ENCODE measurements around the gene PIK3CD. TPM values are rescaled to one million over a fixed set of nuclear protein-coding genes. Genes with fewer than 3 reads are reported as not detected.

Gene PIK3CD
- total RNA-seq, 1 donor from 2014 or later = 7.7 TPM

- DNase-seq (ENCODE audit: low spot score) = no peak
Observed at GRCh38 chr1:9718006-9718680, 66.6 kb downstream of the PIK3CD start.

GRCh38 chr1:9719978-9720722 is 68.6 kb downstream of the PIK3CD start:
- DNase-seq (ENCODE audit: low spot score) = no peak

DNA sequence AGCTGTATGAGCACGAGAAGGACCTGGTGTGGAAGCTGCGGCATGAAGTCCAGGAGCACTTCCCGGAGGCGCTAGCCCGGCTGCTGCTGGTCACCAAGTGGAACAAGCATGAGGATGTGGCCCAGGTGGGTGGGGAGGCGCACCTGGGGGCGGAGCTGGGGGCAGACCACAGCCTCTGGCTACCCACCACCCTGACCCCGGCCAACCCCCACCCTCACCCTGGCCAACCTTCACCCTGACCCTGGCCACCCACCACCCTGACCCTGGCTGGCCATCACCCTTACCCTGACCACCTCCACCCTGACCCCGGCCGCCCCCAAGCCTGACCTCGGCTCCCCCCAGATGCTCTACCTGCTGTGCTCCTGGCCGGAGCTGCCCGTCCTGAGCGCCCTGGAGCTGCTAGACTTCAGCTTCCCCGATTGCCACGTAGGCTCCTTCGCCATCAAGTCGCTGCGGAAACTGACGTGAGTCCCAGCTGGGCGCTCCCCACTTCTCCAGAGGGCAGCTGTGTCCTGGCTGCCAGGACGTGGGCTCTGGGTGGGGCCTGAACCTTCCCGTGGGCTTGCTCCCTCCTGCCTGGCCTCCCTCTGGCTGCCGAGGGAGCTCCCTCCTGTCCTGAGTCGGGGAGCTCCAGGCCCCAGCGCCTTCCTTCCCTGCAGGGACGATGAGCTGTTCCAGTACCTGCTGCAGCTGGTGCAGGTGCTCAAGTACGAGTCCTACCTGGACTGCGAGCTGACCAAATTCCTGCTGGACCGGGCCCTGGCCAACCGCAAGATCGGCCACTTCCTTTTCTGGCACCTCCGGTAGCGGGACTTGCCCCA is 69.5 kb downstream of the PIK3CD start:
- DNase-seq (ENCODE audit: low spot score) = no peak

GRCh38 chr1:9721606-9722377 is 70.3 kb downstream of the PIK3CD start:
- no peak for DNase-seq (ENCODE audit: low spot score)

GRCh38 chr1:9722378-9722749 is 70.8 kb downstream of the PIK3CD start:
- no peak for DNase-seq (ENCODE audit: low spot score)

- no peak for DNase-seq (ENCODE audit: low spot score)
Observed at GRCh38 chr1:9723068-9723805, 71.7 kb downstream of the PIK3CD start.

DNA sequence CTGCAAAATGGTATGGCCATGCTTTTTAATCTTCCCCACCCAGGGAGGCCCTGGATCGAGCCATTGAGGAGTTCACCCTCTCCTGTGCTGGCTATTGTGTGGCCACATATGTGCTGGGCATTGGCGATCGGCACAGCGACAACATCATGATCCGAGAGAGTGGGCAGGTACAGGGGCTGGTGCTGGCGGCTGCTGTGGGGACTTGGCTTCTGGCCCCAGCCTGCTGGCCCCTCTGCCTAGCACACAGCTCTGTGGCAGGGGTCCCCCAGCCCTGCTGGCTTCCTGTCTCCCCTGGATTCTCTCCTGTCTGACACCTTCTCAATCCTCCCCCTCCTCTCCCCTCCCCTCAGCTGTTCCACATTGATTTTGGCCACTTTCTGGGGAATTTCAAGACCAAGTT is 72.4 kb downstream of the PIK3CD start:
- no peak for DNase-seq (ENCODE audit: low spot score)

DNA sequence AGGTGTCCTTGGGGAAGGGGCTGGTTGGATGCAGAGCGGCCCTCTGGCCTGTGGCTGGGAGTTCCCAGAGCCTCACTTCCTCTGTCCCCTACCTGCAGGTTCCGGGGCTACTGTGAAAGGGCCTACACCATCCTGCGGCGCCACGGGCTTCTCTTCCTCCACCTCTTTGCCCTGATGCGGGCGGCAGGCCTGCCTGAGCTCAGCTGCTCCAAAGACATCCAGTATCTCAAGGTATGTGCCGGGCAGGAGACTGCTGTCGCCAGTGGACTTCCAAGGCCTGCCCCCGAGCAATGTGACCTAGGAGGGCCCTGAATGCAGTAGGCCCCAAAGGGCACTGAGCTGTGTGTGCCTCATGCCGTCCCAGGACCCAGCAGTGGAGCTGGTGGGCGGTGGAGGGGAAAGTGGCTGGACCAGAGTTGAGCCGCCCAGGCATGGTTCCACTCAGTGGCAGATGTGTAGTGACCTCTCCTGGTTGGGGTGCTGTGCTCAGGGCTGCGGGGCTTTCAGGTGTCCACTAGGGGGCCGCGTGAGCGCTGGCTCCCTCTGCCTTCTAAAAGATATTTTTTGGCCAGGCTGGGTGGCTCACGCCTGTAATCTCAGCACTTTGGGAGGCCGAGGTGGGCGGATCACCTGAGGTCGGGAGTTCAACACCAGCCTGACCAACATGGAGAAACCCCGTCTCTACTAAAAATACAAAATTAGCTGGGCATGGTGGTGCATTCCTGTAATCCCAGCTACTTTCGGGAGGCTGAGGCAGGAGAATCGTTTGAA is 73.4 kb downstream of the PIK3CD start:
- DNase-seq (ENCODE audit: low spot score) = no peak

DNA sequence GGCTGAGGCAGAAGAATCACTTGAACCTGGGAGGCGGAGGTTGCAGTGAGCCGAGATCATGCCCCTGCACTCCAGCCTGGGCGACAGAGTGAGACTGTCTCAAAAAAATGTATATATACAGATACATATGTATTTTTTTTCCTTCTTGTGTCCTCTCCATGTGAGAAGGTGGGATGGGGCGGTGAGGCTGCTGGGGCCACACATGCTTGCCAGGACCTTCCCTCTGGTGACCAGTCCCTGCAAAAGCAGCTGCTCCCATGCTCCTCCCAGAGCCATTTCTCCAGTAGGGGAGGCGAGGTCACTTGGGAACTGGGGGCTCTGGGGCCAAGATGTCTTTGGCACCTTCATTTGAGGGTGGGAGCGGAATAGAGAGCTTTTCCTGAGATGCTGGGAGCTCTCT is 74.9 kb downstream of the PIK3CD start:
- no peak for DNase-seq (ENCODE audit: low spot score)

DNA sequence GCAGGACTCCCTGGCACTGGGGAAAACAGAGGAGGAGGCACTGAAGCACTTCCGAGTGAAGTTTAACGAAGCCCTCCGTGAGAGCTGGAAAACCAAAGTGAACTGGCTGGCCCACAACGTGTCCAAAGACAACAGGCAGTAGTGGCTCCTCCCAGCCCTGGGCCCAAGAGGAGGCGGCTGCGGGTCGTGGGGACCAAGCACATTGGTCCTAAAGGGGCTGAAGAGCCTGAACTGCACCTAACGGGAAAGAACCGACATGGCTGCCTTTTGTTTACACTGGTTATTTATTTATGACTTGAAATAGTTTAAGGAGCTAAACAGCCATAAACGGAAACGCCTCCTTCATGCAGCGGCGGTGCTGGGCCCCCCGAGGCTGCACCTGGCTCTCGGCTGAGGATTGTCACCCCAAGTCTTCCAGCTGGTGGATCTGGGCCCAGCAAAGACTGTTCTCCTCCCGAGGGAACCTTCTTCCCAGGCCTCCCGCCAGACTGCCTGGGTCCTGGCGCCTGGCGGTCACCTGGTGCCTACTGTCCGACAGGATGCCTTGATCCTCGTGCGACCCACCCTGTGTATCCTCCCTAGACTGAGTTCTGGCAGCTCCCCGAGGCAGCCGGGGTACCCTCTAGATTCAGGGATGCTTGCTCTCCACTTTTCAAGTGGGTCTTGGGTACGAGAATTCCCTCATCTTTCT is 75.5 kb downstream of the PIK3CD start:
- DNase-seq (ENCODE audit: low spot score) = no peak

DNA sequence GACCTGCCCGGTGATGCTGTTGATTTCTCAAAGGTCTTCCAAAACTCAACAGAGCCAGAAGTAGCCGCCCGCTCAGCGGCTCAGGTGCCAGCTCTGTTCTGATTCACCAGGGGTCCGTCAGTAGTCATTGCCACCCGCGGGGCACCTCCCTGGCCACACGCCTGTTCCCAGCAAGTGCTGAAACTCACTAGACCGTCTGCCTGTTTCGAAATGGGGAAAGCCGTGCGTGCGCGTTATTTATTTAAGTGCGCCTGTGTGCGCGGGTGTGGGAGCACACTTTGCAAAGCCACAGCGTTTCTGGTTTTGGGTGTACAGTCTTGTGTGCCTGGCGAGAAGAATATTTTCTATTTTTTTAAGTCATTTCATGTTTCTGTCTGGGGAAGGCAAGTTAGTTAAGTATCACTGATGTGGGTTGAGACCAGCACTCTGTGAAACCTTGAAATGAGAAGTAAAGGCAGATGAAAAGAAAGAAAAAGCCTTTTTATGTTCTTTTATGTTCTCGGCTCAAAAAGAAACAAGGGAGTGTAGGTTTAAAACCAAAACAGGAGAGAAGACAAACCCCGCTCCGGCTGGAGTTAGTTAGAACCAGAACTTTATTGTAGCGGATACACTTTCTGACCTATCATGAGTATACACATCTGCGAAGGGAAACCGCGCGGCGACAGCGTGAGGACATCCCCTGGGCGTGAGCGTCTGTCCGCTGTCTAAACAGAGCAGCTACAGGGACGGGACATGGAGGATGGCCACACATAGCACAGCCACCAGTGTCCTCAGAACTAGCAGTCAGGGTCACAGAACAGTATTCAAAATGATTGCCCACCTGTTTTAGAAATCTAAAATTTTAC is 77.1 kb downstream of the PIK3CD start:
- DNase-seq (ENCODE audit: low spot score) = no peak

DNA sequence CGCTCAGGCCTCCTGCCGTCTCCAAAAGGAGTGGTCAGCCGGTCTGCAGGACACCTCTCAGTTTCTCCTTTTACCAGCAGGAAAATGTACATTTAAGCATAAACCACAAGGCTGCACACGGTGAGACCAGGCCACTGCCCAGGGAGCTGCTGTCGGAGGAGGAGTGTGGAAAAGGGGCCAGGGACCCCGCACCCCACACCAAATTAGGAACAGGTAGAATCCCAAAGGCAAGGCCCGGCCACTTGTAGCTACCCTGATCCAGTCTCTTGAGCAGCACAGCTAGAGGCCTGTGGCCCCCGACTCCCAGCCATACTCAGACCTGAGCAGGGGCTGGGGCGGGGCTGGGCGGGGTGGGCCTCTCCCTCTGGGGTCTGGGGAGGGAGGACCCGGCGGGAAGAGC is 78.0 kb downstream of the PIK3CD start:
- no peak for DNase-seq (ENCODE audit: low spot score)

DNA sequence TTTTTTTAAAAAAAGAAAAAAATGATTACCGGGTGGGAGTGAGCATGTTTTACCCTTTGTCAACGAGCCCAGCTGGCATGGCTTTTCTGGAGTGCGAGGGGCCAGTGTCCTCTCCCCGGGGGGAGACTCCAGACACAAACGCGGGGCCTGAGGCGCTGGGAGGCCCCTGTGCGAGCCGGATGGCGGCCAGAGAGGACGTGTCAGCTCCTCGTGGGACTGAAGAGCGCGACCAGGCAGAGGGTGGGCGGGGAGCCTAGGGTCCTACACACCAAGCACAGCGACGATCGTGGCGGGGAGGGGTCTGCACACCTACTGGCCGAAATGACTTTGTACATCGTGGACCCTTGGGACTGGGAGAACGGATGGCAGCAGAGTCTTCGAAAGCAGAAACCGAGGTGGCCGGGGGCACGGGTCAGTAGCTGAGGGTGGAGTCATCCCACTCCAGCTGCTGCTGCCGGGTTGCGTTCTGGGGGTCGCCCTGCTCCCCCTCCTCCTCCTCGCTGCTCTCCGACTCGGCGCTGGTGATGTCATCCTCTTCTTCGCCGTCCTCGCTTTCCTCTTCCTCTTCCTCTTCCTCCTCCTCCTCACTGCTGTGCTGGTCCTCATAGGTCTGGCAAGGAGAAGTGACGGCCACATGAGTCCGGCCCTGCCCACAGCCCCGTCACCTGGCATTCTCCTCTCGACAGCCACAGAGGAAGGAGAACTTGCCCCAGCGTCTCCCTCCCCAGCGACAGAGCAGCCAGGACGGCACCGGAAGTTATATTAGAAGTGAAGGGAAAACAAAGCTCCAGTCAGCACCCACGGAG is 78.8 kb downstream of the PIK3CD start:
- no peak for DNase-seq (ENCODE audit: low spot score)

- DNase-seq (ENCODE audit: low spot score) = no peak
Observed at GRCh38 chr1:9731051-9731537, 79.6 kb downstream of the PIK3CD start.

- DNase-seq (ENCODE audit: low spot score) = no peak
Observed at GRCh38 chr1:9731561-9731960, 80.0 kb downstream of the PIK3CD start.

DNA sequence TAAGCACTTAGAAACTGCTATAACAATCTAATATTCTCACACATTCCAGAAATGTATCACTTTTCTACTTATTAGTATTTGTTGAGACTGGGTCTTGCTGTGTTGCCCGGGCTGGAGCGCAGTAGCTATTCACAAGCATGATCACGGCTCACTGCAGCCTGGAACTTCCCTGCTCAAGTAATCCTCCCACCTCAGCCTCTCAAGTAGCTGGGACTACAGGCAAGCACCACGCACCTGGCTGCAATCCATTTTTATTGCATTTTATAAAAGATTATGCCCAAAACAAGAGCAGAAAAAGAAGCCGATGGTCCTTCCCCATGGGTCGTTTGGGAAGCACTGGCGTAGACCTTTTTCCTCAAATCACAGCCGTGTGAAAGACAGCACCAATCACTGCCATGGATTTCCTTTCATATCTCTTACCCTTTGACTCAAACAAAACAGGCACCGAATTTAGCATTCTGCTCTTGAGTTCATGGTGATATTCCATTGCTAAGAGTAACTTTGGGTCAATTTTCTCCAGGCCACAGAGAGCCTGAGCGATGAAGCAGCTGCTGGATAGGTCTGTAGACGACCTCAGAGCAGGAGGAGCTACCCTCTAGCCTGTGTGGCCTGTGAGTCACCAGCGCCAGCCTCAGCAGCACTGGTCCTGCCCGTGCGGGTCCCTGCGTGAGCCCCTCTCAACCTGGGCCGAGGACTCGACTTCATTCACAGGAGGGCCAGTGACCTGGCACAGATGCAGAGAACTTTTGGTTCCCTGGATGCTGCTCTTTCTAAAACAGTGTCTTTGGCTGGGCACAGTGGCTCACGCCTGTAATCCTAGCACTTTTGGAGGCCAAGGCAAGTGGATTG is 80.8 kb downstream of the PIK3CD start:
- no peak for DNase-seq (ENCODE audit: low spot score)

Measured in ureter (tissue), 1 donor.